GM21367 (cell line): ENCODE measurements around the gene HIVEP2.
A peak's percentile ranks its signal among the peaks of the same experiment; 100 is the strongest.

Experiments
- ATAC-seq: cut with Tn5 transposase; IDR thresholded peaks from one replicate; pipeline ENCODE4 v1.9.1; 2021; ENCODE audit not compliant: unreplicated experiment

HIVEP2 gene

GRCh38 chr6:142790257-142790656 is 154.7 kb downstream of the HIVEP2 start:
- ATAC-seq, result no peak

- ATAC-seq, result no peak
Measured at GRCh38 chr6:142787422-142787821, 157.6 kb downstream of the HIVEP2 start.

DNA sequence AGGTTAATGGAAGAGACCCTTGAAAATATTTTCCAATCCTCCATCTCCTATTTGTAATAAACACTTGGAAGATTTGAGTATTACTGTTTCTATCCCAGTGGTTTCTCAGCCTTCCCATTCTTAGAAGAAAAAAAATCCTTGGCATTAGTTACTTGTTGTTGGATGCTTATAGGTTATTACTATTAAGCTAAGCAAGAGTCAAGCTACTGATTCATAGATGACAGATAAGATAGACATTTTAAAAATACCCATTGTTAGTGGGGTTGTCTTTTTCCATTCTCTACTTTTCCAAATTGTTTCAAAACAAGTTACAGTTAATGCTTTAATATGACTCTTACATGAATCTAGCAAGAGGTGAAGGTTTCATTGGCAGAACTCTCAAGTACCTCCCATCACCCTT is 158.5 kb downstream of the HIVEP2 start:
- ATAC-seq, result no peak

- peak; percentile 99 for ATAC-seq
Measured at GRCh38 chr6:142784344-142784743, 160.6 kb downstream of the HIVEP2 start.

DNA sequence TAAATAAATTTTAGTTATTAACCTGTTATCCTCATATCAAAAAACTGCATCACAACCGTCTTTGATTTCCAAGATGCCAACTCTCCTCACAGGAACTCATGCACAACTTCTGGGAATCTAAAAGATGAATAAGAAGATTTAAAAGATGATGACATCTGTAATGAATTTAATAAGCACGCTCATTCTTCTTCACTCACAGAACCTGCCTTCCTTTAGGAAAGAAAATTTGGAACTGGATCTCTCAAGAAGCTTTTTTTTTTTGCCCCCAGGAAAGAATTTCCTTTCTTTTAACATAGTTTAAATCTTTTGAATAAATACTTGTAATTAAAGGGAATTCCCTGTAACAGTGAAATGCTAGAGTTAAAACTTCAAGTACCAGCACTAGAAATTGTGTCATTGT is 161.5 kb downstream of the HIVEP2 start:
- no peak for ATAC-seq

DNA sequence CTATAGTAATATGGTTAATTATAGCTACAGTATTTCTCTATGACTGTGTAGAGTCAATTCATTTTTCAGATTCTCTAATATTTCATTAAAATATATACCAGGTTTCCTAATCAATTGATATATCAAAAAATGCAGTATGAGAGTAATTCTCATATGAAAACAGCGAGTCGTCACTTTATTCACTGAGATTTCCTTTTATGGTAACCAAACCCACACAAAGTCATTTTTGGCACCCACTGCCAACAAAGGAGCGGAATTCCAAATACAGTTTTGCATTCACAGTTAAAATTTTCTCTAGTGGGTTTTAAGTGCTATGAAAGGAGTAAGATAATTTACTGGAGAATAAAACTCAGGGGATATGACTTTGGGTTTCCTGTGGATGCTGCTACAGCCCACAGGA is 163.8 kb downstream of the HIVEP2 start:
- no peak for ATAC-seq

DNA sequence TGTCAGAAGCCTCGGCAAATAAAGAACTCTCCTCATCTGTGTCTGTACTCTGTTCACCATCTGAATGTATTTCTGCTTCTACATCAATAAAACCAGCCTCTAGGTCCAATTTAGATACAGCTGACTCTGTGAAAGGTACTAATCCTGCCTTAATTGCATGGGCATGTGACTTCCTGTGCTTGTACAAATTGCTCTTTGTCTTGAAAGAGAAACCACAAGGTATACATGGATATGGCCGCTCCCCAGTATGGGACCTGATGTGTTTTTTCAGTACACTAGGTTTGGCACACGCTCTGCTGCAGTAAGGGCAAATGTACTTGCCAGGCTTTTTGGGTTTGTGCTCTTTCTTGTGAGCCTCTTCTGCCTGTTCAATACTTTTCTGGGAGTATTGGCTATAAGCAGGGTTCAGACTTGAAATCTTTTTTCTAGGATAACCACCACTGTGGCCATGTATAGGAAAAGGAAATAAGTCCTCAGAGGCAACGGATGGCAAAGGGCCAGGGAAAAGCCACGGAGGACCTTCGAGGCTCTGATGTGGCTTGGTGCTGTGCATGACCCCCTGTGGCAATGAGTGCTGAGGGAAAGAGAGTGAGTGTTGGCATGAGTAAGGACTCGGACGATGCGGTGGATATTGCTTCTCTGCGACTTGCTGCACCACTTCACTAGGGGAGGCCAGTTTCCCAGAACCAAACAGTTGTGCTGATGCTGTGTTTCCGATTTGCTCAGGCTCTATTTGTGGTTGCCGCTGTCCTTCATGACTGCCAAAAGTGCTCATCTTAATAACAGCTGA is 170.9 kb downstream of the HIVEP2 start:
- ATAC-seq, result no peak

DNA sequence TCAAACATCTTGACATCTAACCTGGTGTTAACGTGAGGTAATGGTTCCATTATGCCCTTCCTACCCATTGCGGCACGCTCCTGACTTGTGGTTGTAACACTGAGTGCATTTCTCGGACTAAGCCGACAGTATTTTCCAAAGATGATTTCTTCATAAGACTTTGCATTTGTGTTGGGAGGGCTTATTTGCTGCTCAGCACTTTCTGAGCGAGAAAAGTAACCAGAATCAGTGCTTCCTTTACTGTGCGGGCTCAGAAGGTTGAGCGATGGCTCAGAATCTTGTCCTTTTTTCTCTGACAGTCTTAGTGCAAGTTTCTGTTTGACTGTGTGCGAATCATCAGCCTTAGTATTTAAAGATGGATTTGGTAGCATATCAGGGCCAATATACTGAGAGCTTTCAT is 171.7 kb downstream of the HIVEP2 start:
- ATAC-seq, result no peak

- ATAC-seq, result no peak
Measured at GRCh38 chr6:142771162-142771561, 173.8 kb downstream of the HIVEP2 start.

DNA sequence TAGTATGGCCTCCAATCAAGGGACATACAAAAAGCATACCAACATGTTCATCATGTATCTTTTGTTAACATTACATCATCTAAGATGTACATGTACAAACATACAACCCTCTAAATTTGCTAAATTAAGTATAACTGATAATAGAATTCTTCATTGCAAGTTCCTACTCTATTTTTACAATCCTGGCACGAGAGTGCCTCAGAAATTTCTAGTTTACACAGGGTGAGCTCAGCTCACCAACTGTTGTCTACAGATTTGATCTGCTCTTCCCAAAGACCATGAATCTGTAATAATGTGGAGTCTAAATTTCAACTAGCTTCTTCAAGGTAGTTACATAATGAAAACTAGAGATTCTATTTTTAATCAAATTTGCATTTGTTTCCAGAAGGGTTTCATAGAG is 179.7 kb downstream of the HIVEP2 start:
- no peak for ATAC-seq

DNA sequence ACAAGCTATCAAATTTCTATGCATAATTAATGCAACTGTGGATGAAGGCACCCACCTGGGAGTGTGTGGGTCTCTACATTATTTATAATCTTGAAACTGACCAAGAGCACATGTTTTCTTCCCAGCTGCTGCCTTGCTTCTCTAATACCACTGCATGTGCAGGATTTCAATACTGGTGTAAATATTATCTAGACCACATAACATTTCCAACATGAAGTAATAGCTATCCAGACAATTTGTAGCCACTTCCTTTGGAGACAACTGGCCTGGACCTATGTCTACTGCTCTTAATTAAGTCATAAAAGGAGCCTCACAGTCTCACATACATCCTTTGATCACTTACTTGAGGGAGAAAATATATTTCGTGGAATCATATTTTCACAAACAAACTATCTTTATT is 180.7 kb downstream of the HIVEP2 start:
- no peak for ATAC-seq

DNA sequence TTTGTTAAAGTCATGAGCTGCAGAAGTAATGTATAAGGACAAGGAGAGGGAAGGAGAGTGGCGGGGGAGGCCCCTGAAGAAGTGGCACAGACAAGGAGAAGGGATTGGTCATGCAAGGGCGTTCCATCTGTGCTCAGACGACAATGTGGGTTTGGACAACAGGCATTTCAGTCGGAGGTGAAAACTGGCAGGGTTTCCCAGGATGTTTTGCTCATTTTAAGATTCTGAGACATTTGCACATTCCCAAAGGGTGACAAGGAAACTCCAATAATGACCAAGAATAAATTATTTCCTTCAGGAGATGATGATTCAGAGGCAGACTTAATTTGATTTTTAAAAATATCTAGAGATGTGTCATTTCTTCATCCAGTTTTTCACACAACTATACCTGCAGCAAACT is 181.8 kb downstream of the HIVEP2 start:
- ATAC-seq, result no peak

- no peak for ATAC-seq
Measured at GRCh38 chr6:142761756-142762155, 183.2 kb downstream of the HIVEP2 start.

DNA sequence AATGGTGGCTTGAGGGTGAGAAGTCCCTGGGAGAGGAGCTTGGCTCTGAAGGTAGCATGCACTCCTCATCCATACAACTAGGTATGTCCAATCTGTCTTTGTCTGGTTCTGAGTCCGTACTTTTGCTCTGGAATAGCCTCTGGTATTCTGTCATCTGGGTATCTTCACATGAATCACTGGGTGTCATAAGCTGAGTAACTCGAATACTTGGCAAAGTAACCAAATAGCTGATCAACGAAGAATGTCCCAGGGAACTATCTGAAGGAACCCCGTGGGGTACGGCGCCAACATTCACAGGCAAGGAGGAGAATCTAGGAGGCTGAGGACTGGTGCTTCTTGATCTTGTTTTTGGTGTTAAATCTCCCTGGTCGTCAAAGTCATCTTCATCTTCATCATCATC is 184.8 kb downstream of the HIVEP2 start:
- ATAC-seq, result no peak

- ATAC-seq, result no peak
Measured at GRCh38 chr6:142758629-142759025, 186.3 kb downstream of the HIVEP2 start.

DNA sequence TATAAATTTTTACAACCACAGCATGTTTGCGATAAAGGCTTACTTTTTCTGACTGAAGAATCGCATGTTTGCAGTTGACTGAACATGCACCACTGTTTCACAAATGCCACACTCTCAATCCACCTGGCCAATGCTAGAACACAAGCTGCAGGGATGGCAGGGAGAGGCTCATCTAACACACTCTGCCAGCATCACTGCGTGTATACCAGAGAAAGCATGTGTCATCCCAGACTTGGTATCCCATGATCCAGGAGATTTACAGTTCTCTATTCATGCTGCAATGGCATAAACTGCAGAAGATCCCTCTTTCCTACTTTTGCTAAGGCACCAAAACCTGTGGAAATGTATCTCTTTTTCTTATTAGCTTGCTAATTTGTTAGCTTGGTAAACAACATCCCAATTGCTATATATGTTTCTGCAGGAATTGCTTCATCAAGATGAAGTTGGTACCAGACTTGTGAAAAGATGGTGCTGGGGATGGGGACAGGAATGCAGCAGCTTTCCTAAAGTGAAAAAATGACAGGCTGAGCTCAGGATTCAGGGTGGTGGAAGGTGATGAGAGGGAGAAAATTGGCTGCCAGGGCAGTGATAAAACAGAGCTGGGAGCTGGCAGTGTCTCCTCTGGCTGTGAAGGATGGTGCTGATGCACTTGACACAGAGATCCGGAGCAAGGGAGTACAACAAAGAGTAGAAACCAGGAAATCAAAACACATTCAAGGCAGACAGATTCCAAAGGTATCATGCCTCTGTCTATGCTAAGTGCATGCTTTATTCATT is 186.9 kb downstream of the HIVEP2 start:
- no peak for ATAC-seq

- ATAC-seq, result no peak
Measured at GRCh38 chr6:142756215-142756630, 188.8 kb downstream of the HIVEP2 start.

- no peak for ATAC-seq
Measured at GRCh38 chr6:142753196-142753595, 191.8 kb downstream of the HIVEP2 start.

DNA sequence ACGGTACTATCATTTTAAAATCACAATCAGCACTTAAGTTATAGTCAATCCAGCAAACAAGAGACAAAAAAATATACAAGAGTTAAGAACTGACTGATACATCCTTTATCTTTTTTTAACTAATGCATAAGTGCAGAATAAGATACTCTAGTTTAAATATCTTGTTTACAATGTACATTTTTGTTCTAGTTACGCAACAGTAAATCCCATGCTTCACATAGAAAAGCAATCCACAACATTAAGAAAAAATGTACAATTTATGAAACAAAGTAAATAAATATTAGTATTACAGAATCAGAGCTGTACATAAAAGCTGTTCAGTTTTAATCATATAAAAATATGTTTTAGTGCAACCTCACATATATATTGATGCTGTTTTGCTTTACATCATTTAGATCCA is 192.6 kb downstream of the HIVEP2 start:
- no peak for ATAC-seq

DNA sequence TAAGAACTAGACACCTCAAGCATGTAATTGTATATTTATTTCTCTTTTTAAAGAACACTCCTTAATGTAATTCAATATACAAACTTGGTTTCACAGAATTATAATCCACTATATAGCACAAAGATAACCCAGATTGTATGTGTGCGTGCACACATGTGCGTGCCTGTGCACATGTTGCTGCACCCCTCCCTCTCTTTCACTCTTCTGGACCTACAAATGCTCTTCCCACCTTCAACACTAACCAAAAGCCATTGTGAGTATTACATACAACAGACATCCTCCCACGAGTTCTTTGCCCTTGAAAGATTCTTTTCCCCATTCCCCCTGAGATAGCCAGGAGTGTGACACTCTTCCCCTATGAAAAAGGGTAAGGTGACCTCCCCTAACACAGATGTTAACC is 193.5 kb downstream of the HIVEP2 start:
- ATAC-seq, result no peak

DNA sequence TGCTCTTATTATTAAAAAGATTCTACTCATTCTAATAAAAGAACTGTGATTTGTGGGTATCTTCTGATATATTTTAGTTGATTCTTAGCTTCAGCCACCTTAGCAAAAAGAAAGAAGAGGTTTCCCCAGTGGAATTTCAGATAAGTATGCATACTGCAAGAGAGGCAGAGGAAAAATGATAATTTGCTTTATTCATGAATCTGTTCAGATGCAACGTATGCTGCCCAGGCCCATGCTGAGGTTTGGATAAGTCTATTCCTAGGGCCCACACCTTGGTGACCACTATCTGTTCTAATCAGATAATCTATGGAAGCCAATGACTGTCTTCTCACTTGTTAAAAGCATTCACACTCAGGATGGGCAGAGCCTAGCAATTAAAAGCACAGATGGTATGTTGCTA is 194.0 kb downstream of the HIVEP2 start:
- no peak for ATAC-seq

- ATAC-seq, result no peak
Measured at GRCh38 chr6:142749556-142749955, 195.4 kb downstream of the HIVEP2 start.
